LNCAP (cell line): ENCODE data around the gene CYTH2.

Source experiments
- CTCF ChIP-seq: fragments of 450-650 bp; IDR thresholded peaks from 2 replicates; pipeline ENCODE4 v1.5.1; 2017; ENCODE audit warnings: mild to moderate bottlenecking

CYTH2 gene

GRCh38 chr19:48480558-48481500 lies 11.7 kb downstream of the CYTH2 start:
- no peak for TF ChIP-seq CTCF

GRCh38 chr19:48481846-48482639 lies 12.9 kb downstream of the CYTH2 start:
- TF ChIP-seq CTCF = no peak

GRCh38 chr19:48483301-48483700 lies 14.1 kb downstream of the CYTH2 start:
- TF ChIP-seq CTCF = no peak

- no peak for TF ChIP-seq CTCF
Measured at GRCh38 chr19:48484247-48484893, 15.2 kb downstream of the CYTH2 start.

GRCh38 chr19:48484931-48485612 lies 15.9 kb downstream of the CYTH2 start:
- no peak for TF ChIP-seq CTCF

GRCh38 chr19:48487544-48487943 lies 18.4 kb downstream of the CYTH2 start:
- no peak for TF ChIP-seq CTCF

GRCh38 chr19:48487948-48488347 lies 18.8 kb downstream of the CYTH2 start:
- TF ChIP-seq CTCF = no peak
